ENCODE results near the gene RGL3.
"Not testable (repeated sequence)": the region's sequence is repeated elsewhere in the genome, so short reads cannot be mapped to it uniquely, and the experiment has no call there.

Gene RGL3

DNA sequence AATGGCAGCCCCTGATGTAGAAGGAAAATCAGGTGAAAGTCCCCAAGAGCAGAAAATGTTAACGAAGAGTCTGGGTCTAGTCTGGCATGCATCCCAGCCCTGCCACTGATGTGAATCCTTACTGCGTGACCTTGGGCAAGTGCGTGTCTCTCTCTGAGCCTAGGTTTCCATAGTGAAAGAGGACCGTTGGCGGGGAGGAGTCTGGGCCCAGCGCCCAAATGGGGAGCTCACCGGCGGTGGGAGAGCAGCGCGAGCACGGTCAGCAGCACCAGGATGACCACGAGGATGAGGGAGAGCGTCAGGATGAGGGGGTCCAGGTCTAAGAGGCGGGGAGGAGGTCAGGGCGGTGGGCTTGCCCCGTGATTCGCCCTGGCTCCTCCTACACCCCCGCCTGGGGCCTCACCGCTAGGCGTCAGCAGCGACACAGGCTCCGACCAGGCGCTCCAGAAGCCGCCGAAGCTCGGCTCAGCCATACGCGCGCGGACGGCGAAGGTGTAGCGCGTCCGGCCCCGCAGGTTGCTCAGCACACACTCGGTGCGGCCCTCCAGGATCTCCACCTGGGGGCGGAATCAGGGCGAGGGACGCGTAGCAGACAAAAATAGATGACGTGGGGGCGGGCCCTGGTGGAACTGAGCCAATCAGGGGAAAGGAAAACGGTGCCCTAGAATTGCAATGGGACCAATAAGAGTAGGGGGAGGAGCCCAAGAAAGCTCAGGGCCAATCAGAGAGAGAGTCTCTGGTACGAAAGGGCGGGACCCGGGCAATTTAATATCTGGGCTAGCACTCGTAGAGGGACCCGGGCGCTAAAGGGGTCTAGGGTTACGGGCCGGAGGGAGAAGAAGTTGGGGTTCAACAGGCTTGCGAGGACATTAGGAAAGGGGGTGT, 38.2 kb downstream of the RGL3 start:
- peak; percentile 95 for FAIRE-seq

DNA sequence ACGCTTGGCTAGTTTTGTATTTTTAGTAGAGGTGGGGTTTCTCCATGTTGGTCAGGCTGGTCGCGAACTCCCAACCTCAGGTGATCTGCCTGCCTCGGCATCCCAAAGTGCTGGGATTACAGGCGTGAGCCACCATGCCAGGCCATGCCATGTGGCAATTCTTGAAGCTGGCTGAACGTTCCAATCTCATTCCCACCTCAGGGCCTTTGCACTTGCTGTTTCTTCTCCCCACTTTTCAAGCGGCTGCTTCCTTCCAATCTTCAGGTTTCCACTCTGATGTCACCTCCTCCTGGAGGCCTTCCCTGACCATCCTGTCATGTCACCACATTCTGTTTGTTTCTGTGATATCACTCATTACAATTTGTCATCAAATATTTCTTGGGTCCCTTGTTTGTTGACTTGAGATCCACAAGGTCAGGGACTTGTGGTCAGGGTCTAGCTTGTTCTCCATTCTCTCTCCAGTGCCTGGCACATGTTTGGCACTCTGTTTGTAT, 39.2 kb downstream of the RGL3 start:
- no peak for FAIRE-seq

DNA sequence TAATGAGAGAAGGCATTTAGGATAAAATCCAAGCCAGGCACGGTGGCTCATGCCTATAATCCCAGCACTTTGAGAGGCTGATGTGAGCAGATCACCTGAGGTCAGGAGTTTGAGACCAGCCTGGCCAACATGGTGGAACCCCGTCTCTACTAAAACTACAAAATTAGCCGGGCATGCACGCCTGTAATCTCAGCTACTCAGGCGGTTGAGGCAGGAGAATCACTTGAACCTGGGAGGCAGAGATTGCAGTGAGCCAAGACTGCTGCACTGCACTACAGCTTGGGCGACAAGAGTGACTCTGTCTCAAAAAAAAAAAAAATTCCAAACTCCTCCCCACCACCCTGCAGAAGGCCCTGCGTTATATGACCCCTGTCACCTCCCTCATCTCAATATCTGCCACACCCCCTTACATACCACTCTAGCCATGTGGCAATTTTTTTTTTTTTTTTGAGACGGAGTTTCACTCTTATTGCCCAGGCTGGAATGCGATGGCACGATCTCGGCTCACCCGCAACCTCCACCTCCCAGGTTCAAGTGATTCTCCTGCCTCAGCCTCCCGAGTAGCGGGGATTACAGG, 39.8 kb downstream of the RGL3 start:
- FAIRE-seq, result not testable (repeated sequence)

GRCh38 chr19:11378319-11379189, 40.6 kb downstream of the RGL3 start:
- no peak for FAIRE-seq

- no peak for FAIRE-seq
Measured at GRCh38 chr19:11377756-11378155, 41.4 kb downstream of the RGL3 start.

GRCh38 chr19:11377237-11377636, 41.9 kb downstream of the RGL3 start:
- FAIRE-seq, result no peak

DNA sequence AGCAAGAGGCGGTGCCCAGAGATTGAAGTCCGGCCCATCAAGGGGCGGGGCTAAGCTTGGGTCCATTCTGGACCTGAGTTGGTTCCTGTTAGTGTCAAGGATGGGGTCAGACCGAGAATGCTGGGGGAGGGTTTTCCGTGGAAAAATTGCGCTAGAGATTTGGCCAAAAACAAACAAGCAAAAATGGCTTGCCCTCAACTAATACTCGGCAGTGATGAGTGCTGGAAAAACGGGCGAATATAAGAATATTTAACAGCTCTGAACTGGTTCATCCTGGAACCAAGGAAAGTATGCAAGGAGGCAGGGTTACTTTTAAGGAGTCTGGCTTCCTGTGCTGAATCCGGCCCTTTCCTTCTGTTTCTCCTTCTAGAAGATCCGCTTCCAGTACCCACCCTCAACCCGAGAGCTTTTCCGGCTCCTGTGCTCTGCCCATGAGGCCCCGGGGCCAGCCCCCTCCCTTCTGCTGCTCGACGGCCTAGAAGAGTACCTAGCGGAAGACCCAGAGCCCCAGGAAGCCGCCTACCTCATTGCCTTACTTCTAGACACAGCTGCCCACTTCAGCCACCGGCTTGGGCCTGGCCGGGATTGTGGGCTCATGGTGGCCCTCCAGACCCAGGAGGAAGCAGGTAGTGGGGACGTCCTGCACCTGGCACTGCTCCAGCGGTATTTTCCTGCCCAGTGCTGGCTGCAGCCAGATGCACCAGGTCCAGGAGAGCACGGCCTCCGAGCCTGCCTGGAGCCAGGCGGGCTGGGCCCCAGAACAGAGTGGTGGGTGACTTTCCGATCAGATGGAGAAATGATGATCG, 43.8 kb downstream of the RGL3 start:
- FAIRE-seq, result no peak

DNA sequence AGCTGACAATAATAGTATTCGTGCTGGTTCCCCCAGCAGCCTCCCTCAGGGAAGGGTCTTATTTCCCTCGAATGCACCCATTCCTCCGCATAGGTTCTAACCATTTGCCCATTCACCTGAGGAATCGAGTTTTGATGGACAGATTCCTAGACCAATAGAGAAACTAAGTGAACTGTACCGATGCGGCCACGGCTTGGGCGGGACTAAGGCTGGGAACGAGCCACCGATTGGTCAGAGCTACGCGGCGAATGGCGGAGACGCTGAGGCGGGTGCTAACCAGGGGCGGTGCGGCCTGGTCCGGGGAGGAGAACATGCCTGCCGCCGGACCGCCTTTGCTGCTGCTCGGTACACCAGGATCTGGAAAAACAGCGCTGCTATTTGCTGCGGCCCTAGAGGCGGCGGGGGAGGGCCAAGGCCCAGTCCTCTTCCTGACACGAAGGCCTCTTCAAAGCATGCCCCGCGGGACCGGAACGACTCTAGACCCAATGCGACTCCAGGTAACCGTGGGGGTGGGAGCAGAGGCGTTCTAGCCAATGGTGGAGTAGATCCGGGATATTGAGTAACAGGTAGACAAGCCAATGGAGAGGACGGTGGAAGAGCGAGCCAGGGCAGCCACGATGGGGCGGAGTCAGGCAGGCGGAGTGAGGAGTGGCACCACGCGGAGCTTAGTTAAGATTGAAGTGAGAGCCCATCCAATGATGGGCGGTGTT, 44.5 kb downstream of the RGL3 start, which contains the start of gene SWSAP1:
TSS of gene SWSAP1 (plus strand) at position 234 of the 710 bp plus-strand sequence. CDS start at position 249, 15 bp downstream.
- FAIRE-seq, result peak; percentile 98

GRCh38 chr19:11373885-11374432, 45.2 kb downstream of the RGL3 start:
- FAIRE-seq, result no peak

DNA sequence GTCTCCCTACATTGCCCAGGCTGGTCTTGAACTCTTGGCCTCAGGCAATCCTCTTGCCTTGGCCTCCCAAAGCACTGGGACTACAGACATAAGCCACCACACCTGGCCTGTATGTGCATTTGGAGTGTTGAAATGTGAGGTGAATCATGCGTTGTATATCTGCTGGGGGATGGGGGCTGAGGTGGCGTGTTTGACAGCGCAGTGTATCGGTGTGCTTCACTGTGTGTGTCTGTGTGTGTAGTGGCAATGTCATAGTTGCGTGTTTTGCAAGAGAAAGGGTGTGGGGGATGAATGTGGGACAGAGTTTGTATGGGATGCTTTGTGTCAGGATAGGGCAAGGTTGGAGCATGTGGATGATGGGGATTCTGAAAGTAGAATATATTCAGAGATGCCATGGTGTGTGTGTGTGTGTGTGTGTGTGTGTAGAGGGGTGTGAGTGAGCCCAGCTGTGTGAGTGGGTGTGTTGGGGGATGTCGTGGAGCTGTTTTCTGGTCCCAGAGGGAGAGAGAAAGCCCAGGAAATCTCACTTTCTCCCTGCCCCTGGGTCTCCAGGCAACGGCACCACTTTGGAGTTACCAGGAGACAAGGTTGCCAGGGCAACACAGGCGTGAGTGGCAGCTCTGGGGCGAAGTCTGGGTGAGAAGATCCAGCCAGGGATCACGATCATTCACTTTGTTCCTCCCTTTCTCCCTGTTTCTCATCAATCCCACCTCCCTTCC, 45.8 kb downstream of the RGL3 start:
- no peak for FAIRE-seq

DNA sequence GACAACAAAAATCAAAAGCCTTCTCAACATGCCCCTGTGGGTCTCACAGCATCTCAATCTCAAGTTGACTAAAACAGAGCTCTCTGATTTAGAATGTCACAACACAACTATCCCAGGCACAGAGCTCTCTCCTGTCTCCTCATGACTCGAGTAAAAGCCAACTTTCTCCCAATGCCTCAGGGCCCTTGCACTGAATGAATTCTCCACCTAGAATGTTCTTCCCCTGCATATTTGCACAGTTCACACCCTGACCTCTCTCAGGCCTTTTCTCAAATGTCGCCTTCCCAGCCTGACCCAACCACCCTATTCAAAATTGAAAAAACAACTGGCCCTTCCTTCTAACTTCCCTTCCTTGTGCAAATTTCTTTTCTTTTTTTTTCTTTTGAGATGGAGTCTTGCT, 48.4 kb downstream of the RGL3 start:
- no peak for FAIRE-seq

DNA sequence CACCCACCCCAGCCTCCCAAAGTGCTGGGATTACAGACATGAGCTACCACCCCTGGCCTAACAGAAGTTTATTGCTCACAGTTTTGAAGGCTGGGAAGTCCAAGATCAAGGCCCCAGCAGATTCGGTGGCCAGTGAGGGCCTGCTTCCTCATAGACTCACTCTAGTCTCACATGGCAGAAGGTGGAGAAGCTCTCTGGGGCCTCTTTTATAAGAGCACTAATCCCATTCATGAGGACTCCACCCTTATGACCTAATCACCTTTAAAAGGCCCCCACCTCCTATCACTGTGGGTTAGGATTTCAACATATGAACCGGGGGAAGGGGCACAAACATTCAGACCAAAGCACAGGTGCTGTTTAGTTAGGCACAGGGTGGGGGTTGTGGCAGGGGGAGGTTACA, 51.6 kb downstream of the RGL3 start:
- no peak for FAIRE-seq

DNA sequence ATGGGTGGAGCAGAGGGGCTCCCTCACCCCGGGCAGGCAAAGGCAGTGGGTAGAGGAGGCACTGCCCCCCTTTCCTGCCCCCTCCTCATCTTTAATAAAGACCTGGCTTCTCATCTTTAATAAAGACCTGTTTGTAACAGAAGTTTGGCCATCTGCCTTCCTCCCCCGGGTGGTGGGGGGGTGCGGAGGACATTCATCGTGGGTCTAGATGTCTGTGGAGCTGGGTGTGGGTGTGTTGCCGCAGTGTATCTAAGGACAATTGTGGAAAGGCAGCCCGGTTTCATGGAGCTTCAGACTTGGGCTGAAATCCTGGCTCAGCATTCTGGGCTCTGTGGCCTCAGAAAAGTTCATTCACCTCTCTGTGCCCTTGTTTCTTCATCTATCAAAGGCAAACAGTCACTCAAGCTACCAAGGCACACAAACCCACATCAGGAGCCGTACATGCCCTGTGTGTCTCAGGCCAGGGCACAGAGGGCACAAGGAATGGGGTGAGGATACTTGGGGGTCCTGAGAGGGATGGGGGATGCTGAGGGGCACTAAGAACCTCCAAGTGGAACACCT, 53.5 kb downstream of the RGL3 start:
- FAIRE-seq, result no peak

- FAIRE-seq, result no peak
Measured at GRCh38 chr19:11364935-11365334, 54.2 kb downstream of the RGL3 start.

- FAIRE-seq, result no peak
Measured at GRCh38 chr19:11364296-11364904, 54.7 kb downstream of the RGL3 start.

GRCh38 chr19:11363881-11364280, 55.2 kb downstream of the RGL3 start:
- no peak for FAIRE-seq

DNA sequence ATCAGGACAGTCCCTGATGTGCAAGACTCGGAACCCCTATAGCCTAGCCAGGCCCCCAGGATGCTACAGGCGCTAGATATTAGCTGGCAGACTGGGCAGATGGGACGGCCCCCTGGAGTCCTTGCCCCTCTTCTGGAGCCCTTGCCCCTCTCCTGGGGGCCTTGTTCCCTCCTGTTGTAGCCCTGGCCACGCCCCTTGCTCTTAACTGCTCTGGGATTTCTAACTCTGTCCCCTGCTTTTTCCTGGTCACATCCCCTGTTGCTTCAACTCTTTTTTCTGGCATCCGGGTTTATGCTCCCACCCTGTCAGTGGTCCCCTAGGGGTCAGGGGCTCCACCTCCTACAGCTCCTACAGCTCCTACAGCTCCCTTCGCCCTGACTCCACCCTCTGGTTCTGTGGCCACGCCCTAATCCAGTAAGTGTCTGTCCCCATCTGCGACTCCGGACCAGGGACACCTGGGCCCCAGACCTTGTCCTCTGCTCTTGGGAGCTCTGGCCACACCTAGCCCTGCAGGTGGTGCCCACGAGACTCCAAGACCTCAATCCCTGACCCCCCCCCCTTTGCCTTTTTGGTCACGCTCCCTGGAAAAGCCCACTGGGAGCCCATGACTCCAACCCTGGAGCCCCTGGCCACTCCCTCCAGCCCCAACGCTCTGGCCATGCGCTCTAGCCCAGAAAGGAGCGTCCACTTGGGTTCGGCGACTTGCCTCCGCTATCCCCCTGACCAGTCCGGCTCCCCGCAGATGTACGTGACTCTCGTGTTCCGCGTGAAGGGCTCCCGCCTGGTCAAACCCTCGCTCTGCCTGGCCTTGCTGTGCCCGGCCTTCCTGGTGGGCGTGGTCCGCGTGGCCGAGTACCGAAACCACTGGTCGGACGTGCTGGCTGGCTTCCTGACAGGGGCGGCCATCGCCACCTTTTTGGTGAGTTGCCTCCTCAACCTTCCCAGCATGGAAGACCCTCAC, 57.1 kb downstream of the RGL3 start:
- FAIRE-seq, result no peak

DNA sequence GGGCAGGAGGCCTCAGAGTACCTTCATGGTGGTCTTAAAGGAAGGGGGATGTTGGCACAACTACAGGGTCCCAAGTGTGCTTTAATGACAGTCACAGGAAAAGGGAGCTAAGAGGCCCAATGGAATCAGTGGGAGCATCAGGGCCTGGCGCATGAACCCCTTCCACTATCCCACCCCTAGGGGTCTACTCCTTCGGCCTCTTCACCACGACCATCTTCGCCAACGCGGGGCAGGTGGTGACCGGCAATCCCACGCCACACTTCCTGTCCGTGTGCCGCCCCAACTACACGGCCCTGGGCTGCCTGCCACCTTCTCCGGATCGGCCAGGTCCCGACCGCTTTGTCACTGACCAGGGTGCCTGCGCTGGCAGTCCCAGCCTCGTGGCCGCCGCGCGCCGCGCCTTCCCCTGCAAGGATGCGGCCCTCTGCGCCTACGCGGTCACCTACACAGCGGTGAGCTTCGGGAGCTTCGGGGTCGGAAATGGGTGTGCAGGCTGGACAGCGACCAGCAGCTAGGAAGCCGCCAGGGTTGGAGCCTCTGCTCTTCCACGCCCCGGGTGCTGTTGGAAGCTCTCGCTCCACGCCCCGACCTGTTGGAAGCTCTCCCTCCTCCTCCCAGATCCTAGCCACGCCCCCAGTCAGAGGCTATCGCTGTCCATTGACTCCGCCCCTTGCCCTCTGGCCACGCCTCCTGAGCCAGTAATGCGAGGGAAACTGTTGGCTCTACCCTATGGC, 57.9 kb downstream of the RGL3 start:
- FAIRE-seq, result no peak
